ENCODE measurements around the gene SCPEP1. TPM values are rescaled to one million over a fixed set of nuclear protein-coding genes. Genes with fewer than 3 reads are reported as not detected.
A peak's percentile ranks its signal among the peaks of the same experiment; 100 is the strongest.

The SCPEP1 gene
- total RNA-seq, 1 experiment from 2014 or later: 55.6 TPM

DNA sequence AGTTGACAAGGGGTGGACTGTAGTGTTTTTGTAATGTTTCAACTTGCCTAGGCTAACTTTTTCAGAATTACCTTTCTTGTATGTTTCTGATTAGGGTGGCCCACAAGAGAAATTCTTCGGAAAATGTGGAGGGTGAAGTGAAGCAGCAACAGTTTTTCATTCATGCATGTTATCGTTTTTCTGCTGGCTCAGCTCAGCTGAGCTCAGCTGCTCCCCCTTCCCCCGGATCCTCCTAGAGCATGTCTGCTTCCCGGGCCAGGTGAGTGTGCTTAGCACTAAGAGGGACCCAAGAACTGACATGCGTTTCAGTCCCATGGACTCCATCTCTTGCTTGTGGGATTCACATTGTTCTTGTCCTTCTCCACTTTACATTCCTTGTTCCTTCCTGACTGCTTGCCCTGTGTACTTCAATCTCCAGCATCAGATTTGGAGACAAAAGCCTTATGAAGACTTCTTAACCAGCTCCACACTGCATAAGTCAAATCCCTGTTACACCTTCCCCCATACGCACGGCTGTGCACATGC is 33.6 kb downstream of the SCPEP1 start:
- Histone ChIP-seq H3K9me3 (no peaks in the 10 kb centered on the region), H3K36me3 (no peaks in the 10 kb centered on the region; the same call in 1 of the 2 replicates), H3K27me3 (no peaks in the 10 kb centered on the region), H3K4me3 (no peak overlapping the region)
- no peak for DNase-seq

DNA sequence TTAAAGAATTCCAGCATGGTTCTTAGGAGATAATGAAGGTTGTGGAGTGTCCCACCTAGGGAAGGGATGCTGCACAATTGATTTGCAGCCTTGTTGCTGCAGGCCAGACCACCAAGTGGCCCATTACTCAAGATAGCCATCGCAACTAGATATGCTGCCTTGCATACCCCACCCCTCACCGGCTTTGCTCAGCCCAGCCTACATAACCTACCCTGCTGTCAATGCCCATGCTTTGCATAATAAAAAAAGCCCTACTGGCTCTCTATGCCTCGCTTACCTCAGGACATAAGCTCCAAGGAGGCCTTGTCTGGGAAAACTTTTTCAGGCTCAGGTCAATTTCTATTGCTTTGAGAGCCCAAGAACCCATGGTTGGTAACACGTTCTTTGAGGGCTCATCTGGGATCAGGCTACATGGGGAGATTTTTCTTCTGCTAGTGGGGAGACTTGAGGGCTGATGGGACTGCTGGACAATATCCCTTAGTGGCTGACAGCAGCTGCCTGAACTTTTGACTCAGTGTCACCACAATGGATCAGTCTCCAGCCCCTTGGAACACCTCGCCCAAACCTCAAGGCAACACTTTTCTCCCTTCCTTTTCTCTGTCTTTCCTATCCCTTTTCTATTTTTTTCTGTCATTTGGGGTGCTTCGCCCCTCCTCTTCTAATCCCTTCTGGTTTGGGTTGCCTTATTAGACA is 38.3 kb downstream of the SCPEP1 start:
- no peaks in the 10 kb centered on the region for H3K36me3 ChIP-seq
- H3K27me3 ChIP-seq: no peaks in the 10 kb centered on the region
- no peaks in the 10 kb centered on the region for H3K9me3 ChIP-seq
- H3K4me3 ChIP-seq: no peak overlapping the region
- no peak for DNase-seq

DNA sequence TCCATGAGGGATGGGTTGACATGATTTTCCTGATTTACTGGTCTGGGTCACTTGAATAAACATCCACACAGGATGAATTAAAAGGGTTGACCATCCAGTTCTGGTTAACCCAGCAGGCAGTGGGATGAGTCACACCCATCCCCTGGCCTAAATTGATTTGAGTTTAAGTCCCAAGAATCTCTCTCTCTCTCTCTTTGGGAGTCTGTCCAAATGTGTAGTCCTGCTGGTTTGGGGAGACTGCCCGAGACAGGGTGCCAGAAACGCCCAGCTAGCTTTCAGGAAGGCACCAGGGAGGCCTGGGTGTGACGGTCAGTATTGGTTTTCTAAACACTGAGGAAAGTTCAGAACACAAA is 38.8 kb downstream of the SCPEP1 start:
- Histone ChIP-seq H3K4me3 (no peak overlapping the region), H3K9me3 (no peaks in the 10 kb centered on the region), H3K27me3 (no peaks in the 10 kb centered on the region), H3K36me3 (no peaks in the 10 kb centered on the region)
- peak; percentile 92 for DNase-seq

DNA sequence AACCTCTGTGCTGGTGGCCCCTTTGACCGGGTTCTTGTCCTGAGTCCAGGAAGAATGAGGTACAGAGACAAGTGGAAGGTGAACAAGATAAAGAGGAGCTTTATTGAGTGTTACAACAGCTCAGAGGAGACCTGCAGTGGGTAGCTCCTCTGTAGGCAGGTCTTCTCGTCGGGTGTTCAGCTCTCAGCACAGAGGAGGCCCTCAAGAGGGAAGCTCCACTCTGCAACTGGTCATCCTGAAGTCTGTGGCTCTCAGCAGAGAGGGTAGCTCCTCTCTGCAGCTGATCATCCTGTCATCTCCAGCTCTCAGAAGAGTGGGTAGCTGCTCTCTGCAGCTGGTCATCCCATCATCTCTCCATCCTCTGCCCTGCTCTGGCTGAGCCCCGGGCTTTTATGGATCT is 39.7 kb downstream of the SCPEP1 start:
- Histone ChIP-seq H3K9me3 (no peaks in the 10 kb centered on the region), H3K27me3 (no peaks in the 10 kb centered on the region), H3K4me3 (no peak overlapping the region), H3K36me3 (no peaks in the 10 kb centered on the region)
- DNase-seq: no peak

DNA sequence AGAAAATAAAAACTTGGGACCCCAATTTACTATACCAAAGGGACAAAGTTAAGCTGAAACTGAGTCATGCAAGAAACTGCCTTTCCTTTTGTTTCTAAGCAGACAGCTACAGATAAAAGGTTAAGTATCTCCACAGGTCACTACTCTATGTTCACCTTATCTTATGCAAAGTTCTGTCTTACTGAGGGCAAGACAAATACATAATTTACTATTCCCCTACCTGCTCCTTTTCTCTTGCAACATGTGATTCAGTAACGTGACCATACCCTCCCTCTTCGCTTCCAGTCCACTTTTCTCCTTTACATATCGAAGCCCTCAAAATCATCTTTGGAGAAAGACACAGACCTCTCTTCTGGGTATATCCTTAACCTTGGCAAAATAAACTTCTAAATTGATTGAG is 42.3 kb downstream of the SCPEP1 start:
- H3K9me3 ChIP-seq: peaks cover 1% of the 10 kb centered on the region; the same call in 1 of the 2 replicates
- H3K4me3 ChIP-seq: no peak overlapping the region

GRCh38 chr17:57021226-57021940 is 43.5 kb downstream of the SCPEP1 start:
- no peaks in the 10 kb centered on the region for H3K36me3 ChIP-seq

More for the DNA sequence above, 42.3 kb downstream of the SCPEP1 start:
- H3K36me3 ChIP-seq: no peaks in the 10 kb centered on the region
- H3K27me3 ChIP-seq: no peaks in the 10 kb centered on the region
- no peak for DNase-seq

DNA sequence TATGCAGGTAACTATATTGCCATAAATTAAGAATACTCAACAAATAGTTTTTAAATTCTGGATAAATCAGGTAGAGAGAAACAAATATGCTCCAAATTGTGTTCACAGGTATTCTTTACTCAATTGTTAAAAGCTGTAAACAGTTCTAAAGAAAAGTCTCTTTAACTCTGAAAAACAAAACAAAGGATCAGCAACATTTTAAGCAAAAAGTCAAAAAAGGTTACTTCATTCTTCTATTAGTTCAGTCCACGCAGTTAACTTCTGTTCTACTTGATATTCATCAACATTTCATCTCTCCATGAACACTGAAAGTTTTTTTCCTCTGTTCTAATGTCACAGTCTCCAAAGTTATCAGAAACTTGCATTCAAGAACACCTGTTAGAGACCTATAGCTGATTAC is 47.9 kb downstream of the SCPEP1 start:
- no peak for DNase-seq
- Histone ChIP-seq H3K9me3 (peaks cover 24% of the 10 kb centered on the region), H3K36me3 (no peaks in the 10 kb centered on the region), H3K4me3 (no peak overlapping the region), H3K27me3 (no peaks in the 10 kb centered on the region)

More at GRCh38 chr17:57021226-57021940, 43.5 kb downstream of the SCPEP1 start:
- no peak overlapping the region for H3K4me3 ChIP-seq
- DNase-seq: peak; percentile 55
- peaks cover 12% of the 10 kb centered on the region for H3K9me3 ChIP-seq
- H3K27me3 ChIP-seq: no peaks in the 10 kb centered on the region

- H3K9me3 ChIP-seq: peaks cover 24% of the 10 kb centered on the region
- DNase-seq: no peak
- H3K36me3 ChIP-seq: no peaks in the 10 kb centered on the region
- H3K27me3 ChIP-seq: no peaks in the 10 kb centered on the region
- H3K4me3 ChIP-seq: no peak overlapping the region
These were observed 49.9 kb downstream of the SCPEP1 start for GRCh38 chr17:57027852-57028251.

- Histone ChIP-seq H3K4me3 (no peak overlapping the region), H3K9me3 (peaks cover 8% of the 10 kb centered on the region), H3K27me3 (no peaks in the 10 kb centered on the region; the same call in 1 of the 2 replicates), H3K36me3 (no peaks in the 10 kb centered on the region)
- no peak for DNase-seq
These were observed 54.4 kb downstream of the SCPEP1 start for GRCh38 chr17:57032343-57032742.

- Histone ChIP-seq H3K9me3 (no peaks in the 10 kb centered on the region; the same call in 1 of the 2 replicates), H3K36me3 (no peaks in the 10 kb centered on the region), H3K4me3 (no peak overlapping the region), H3K27me3 (peaks cover 6% of the 10 kb centered on the region; the same call in 1 of the 2 replicates)
- DNase-seq: no peak
These were observed 55.4 kb downstream of the SCPEP1 start for GRCh38 chr17:57033296-57033695.

DNA sequence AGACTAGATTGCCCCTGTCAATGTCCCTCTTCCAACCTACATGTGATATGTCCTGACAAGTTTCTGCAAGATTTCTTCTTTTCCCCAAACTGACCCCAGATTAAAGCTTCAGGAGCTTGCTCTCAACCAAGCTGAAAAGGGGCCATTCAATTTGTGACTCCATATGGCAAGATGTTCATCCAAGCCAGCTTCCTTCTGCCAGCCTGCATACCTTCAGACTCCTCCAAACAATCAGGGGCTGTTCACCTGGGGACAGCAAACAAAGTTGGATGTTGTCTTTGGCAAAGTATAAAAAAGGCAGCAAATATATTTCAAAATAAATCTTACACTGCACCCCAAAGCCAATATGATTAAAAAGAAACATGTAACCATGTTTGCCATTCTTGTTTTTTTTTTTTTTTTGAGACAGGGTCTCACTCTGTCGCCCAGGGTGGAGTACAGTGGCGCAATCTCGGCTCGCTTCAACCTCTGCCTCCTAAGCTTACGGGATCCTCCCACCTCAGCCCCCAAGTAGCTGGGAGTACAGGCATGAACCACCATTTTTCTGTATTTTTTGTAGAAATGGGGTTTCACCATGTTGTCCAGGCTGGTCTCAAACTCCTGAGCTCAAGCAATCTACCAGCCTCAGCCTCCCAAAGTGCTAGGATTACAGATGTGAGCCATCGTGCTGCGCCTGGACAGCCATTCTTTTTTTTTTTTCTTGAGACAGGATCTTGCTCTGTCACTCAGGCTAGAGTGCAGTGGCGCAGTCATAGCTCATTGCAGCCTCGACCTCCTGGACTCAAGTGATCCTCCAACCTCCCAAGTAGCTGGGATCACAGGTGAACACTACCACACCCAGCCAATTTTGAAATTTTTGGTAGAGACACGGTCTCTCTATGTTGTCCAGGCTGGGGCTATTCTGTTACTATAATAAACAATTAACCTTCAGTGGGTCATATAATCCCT is 57.1 kb downstream of the SCPEP1 start:
- H3K9me3 ChIP-seq: no peaks in the 10 kb centered on the region
- peaks cover 10% of the 10 kb centered on the region; the same call in 1 of the 2 replicates for H3K27me3 ChIP-seq
- no peak for DNase-seq
- no peaks in the 10 kb centered on the region for H3K36me3 ChIP-seq
- no peak overlapping the region for H3K4me3 ChIP-seq

GRCh38 chr17:57035971-57036481 is 58.1 kb downstream of the SCPEP1 start:
- H3K27me3 ChIP-seq: peaks cover 10% of the 10 kb centered on the region; the same call in 1 of the 2 replicates
- H3K9me3 ChIP-seq: no peaks in the 10 kb centered on the region
- no peak for DNase-seq
- H3K36me3 ChIP-seq: no peaks in the 10 kb centered on the region
- no peak overlapping the region for H3K4me3 ChIP-seq

DNA sequence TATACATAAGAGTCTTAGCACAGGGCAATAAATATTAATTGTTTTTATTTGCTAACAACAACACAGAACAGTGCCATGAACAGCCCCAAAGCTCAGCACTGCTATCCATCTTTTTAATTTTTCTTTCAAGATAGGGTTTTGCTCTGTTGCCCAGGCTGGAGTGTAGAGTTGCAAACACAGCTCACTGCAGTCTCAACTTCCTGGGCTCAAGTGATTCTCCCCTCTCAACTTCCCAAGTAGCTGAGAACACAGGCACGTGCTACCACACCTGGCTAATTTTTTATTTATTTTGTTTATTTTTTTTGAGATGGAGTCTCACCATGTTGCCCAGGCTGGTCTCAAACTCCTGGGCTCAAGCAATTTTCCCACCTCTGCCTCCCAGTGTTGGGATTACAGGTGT is 59.5 kb downstream of the SCPEP1 start:
- DNase-seq: no peak
- peaks cover 10% of the 10 kb centered on the region; the same call in 1 of the 2 replicates for H3K27me3 ChIP-seq
- no peaks in the 10 kb centered on the region for H3K36me3 ChIP-seq
- H3K9me3 ChIP-seq: no peaks in the 10 kb centered on the region
- H3K4me3 ChIP-seq: no peak overlapping the region

- Histone ChIP-seq H3K27me3 (peaks cover 10% of the 10 kb centered on the region; the same call in 1 of the 2 replicates), H3K4me3 (no peak overlapping the region), H3K9me3 (no peaks in the 10 kb centered on the region), H3K36me3 (no peaks in the 10 kb centered on the region)
- DNase-seq: no peak
These were observed 60.6 kb downstream of the SCPEP1 start for GRCh38 chr17:57038486-57038885.

DNA sequence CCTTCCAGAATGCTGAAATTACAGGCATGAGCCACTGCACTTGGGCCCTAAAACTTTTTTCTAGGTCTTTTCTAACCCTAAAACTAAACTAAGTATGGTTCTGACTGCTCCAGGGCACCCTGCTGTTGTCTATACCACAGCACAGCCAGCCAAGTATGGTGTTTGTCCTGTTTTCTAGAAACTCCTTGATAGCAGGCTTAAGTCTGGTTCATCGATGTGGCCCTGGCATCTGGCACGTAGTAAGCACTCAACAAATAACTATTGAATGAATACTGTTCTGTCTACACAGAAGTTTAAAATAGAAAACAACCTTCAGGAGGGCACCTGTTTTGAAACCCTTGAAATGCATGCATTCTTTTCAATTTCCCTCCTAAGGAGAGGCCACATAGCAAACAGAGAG is 62.6 kb downstream of the SCPEP1 start:
- DNase-seq: no peak
- no peaks in the 10 kb centered on the region for H3K36me3 ChIP-seq
- H3K4me3 ChIP-seq: no peak overlapping the region
- H3K27me3 ChIP-seq: peaks cover 10% of the 10 kb centered on the region; the same call in 1 of the 2 replicates
- H3K9me3 ChIP-seq: no peaks in the 10 kb centered on the region

- no peak overlapping the region for H3K4me3 ChIP-seq
- no peaks in the 10 kb centered on the region for H3K36me3 ChIP-seq
- no peaks in the 10 kb centered on the region for H3K9me3 ChIP-seq
- DNase-seq: no peak
- H3K27me3 ChIP-seq: 0 out of 2 replicates have a peak, but pooled peaks cover 3% of the 10 kb centered on the region
These were observed 65.3 kb downstream of the SCPEP1 start for GRCh38 chr17:57043276-57043675.

Measured in MG63 (cell line).